HAP-1 (cell line): ENCODE results near the gene SETD1B.
"Not testable (repeated sequence)": the region's sequence is repeated elsewhere in the genome, so short reads cannot be mapped to it uniquely, and the experiment has no call there.

ENCODE experiments used
- DNase-seq, 2 experiments: peaks; one replicate each; pipeline ENCODE4 v3.0.0-alpha.2; 2016 to 2020; ENCODE audit warnings: low spot score in 2 of 2
- H3K27me3 ChIP-seq: fragments of 250-450 bp; sonication (Bioruptor Pico); 2 replicates; pipeline ENCODE4 v1.5.1; 2020; ENCODE audit warnings: low read depth, mild to moderate bottlenecking, moderate library complexity
- H3K36me3 ChIP-seq: fragments of 250-450 bp; sonication (Bioruptor Pico); replicated peaks from 2 replicates; pipeline ENCODE4 v1.5.1; 2020; ENCODE audit warnings: mild to moderate bottlenecking
- H3K4me1 ChIP-seq: fragments of 250-450 bp; sonication (Bioruptor Pico); 2 replicates; pipeline ENCODE4 v1.5.1; 2020; ENCODE audit warnings: mild to moderate bottlenecking
- H3K4me3 ChIP-seq: fragments of 250-450 bp; sonication (Bioruptor Pico); 2 replicates; pipeline ENCODE4 v1.5.1; 2020; ENCODE audit warnings: mild to moderate bottlenecking, moderate library complexity
- H3K9me3 ChIP-seq: fragments of 250-450 bp; sonication (Bioruptor Pico); 2 replicates; pipeline ENCODE4 v1.5.1; 2020; ENCODE audit warnings: mild to moderate bottlenecking, moderate library complexity
- in situ Hi-C: fragments of 300-500 bp; cut with MboI; formaldehyde crosslinking; loops from 3 replicates; pipeline ENCODE4 v1.14.3; 2020; ENCODE audit warnings: low sequenced_read_pairs, inconsistent platforms, mixed read lengths

The SETD1B gene

GRCh38 chr12:121866331-121866730 is 62.5 kb downstream of the SETD1B start:
- no peak overlapping the region for H3K4me3 ChIP-seq
- no peaks in the 10 kb centered on the region for H3K27me3 ChIP-seq
- in situ Hi-C loops: no loop called here
- no peaks in the 10 kb centered on the region for H3K36me3 ChIP-seq
- peaks cover 9% of the 10 kb centered on the region for H3K4me1 ChIP-seq
- H3K9me3 ChIP-seq: no peaks in the 10 kb centered on the region
- no peak for DNase-seq

- H3K4me1 ChIP-seq, H3K9me3 ChIP-seq, DNase-seq, in situ Hi-C loops, H3K36me3 ChIP-seq, H3K4me3 ChIP-seq, H3K27me3 ChIP-seq: not testable (repeated sequence)
Observed at GRCh38 chr12:121869229-121869628, 65.4 kb downstream of the SETD1B start.

- H3K4me3 ChIP-seq: no peak overlapping the region
- DNase-seq: no peak
- no peaks in the 10 kb centered on the region for H3K4me1 ChIP-seq
- no peaks in the 10 kb centered on the region for H3K9me3 ChIP-seq
- in situ Hi-C loops: no loop called here
- H3K36me3 ChIP-seq: no peaks in the 10 kb centered on the region
- no peaks in the 10 kb centered on the region for H3K27me3 ChIP-seq
Observed at GRCh38 chr12:121871467-121871866, 67.7 kb downstream of the SETD1B start.

DNA sequence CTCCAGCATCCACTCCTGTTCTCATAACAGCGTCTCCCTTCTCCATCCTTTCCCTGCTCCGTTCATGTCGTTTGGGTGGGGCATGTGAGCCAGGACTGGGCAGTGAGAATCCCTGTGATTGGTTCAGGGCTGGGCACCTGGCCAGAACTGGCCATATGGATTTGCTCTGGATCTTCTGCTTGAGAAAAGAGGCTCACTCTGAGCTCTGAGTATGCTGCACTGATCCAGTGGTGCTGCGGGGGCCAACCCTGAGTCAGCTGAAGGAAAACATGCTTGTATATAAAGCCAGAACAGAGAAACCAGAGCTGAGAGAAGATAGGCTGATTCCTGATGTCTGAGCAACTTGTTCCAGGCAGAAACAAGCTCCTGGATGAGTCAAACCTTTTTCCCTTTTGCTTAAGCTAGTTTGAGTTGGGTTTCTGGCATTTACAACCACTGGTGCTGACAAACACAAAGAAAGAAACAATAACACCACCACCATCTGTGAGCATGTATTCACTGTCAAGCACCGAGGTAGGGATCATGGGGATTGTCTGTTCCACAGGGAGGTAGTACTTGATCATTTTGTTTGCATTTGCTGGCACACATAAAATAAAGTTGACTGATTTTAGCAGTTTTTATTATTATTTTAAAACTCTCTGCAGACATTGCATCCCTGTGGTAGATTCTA is 68.9 kb downstream of the SETD1B start:
- no peak for DNase-seq
- H3K4me3 ChIP-seq: no peak overlapping the region

GRCh38 chr12:121873216-121873569 is 69.4 kb downstream of the SETD1B start:
- DNase-seq: no peak
- in situ Hi-C loops: no loop called here
- no peak overlapping the region for H3K4me3 ChIP-seq
- H3K4me1 ChIP-seq: no peaks in the 10 kb centered on the region
- H3K9me3 ChIP-seq: no peaks in the 10 kb centered on the region
- no peaks in the 10 kb centered on the region for H3K36me3 ChIP-seq
- no peaks in the 10 kb centered on the region for H3K27me3 ChIP-seq

More for the DNA sequence above, 68.9 kb downstream of the SETD1B start:
- no peaks in the 10 kb centered on the region for H3K27me3 ChIP-seq
- no peaks in the 10 kb centered on the region for H3K9me3 ChIP-seq
- no peaks in the 10 kb centered on the region for H3K36me3 ChIP-seq
- in situ Hi-C loops: no loop called here
- H3K4me1 ChIP-seq: no peaks in the 10 kb centered on the region

DNA sequence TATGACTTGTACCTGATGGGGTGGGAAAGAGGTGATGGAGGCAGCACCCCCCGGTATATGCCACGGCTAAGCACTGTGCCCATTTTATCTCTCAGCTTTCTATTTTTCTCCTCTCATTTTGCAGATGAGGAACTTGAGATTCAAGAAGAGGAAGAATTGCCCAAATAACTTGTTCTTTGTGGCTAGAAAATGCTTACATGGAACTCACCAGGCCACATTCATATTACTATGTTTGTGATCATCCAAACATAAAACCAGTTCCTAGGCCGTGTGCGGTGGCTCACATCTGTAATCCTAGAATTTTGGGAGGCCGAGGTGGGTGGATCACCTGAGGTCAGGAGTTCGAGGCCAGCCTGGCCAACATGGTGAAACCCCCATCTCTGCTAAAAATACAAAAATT is 70.3 kb downstream of the SETD1B start:
- H3K36me3 ChIP-seq: no peaks in the 10 kb centered on the region
- in situ Hi-C loops: no loop called here
- no peaks in the 10 kb centered on the region for H3K4me1 ChIP-seq
- H3K27me3 ChIP-seq: no peaks in the 10 kb centered on the region
- no peaks in the 10 kb centered on the region for H3K9me3 ChIP-seq
- H3K4me3 ChIP-seq: no peak overlapping the region
- DNase-seq: no peak

DNA sequence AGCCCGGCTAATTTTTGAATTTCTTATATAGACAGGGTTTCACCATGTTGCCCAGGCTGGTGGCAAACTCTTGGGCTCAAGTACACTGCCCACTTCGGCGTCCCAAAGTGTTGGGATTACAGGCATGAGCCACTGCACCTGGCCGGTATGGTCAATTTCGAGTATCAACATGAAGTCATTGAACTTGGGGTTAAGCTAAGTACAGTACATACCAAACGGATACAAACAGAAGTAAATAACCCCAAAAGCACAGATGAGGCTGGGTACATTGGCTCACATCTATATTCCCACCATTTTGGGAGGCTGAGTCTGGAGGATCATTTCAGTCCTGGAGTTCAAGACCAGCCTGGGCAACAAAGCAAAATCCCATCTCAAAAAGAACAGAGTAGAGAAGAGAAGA is 71.8 kb downstream of the SETD1B start:
- Histone ChIP-seq H3K27me3 (no peaks in the 10 kb centered on the region), H3K9me3 (no peaks in the 10 kb centered on the region), H3K4me1 (no peaks in the 10 kb centered on the region), H3K36me3 (no peaks in the 10 kb centered on the region), H3K4me3 (no peak overlapping the region)
- in situ Hi-C loops: no loop called here
- DNase-seq: no peak

DNA sequence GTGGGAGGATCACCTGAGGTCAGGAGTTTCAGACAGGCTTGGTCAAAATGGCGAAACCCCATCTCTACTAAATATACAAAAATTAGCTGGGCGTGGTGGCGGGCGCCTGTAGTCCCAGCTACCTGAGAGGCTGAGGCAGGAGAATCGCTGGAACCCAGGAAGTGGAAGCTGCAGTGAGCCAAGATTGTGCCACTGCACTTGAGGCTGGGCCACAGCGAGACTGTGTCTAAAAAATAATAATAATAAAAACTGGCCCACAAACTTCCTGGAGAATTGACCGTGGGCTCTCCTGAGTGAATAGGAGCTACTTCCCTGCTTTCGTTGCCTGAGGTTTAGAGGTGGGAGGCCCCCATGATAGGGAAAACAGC is 72.3 kb downstream of the SETD1B start:
- in situ Hi-C loops, H3K27me3 ChIP-seq: not testable (repeated sequence)

More for the DNA sequence above, 72.3 kb downstream of the SETD1B start:
- H3K36me3 ChIP-seq, H3K4me3 ChIP-seq, H3K4me1 ChIP-seq, DNase-seq, H3K9me3 ChIP-seq: not testable (repeated sequence)
